Stimulated activated CD4-positive, alpha-beta T cell treated with anti-CD3 and anti-CD28 coated beads, Interleukin-12 subunit alpha, Interleukin-12 subunit beta, amount 100 ng/mL, for 4 hours (primary cell): Measurements from ENCODE around the gene TMEM8B.

Experiments
- DNase-seq: peaks from one replicate; pipeline ENCODE4 v3.0.0-alpha.2; 2020

Gene TMEM8B

GRCh38 chr9:35812025-35812602 lies 16.9 kb upstream of the TMEM8B start, which contains the start of gene SPAG8:
SPAG8 (minus strand) TSS chr9:35812262; CDS start chr9:35812147, 115 bp downstream.
- DNase-seq = peak; percentile 83

GRCh38 chr9:35813434-35814105 lies 15.5 kb upstream of the TMEM8B start:
- DNase-seq = no peak

GRCh38 chr9:35814106-35814840 lies 14.8 kb upstream of the TMEM8B start:
- DNase-seq = no peak

GRCh38 chr9:35814841-35815543 lies 14.0 kb upstream of the TMEM8B start, which contains the start of gene HINT2:
HINT2 (minus strand) TSS chr9:35815042; CDS start chr9:35814979, 63 bp downstream.
- peak; percentile 96 for DNase-seq

- no peak for DNase-seq
Observed at GRCh38 chr9:35816708-35817107, 12.3 kb upstream of the TMEM8B start.

GRCh38 chr9:35818341-35818740 lies 10.7 kb upstream of the TMEM8B start:
- no peak for DNase-seq

- no peak for DNase-seq
Observed at GRCh38 chr9:35820076-35820475, 9.0 kb upstream of the TMEM8B start.

GRCh38 chr9:35822926-35823325 lies 6.1 kb upstream of the TMEM8B start:
- DNase-seq = no peak

GRCh38 chr9:35826071-35826701 lies 2.8 kb upstream of the TMEM8B start:
- no peak for DNase-seq

GRCh38 chr9:35827486-35827885 lies 1.5 kb upstream of the TMEM8B start:
- DNase-seq = no peak

- DNase-seq = peak; percentile 16
Observed at GRCh38 chr9:35828716-35829083, 328 bp upstream of the TMEM8B start, which contains the start of gene FAM221B. FAM221B (minus strand) TSS chr9:35828732; CDS start chr9:35826161, 2,571 bp downstream.

GRCh38 chr9:35829764-35830096 lies 702 bp downstream of the TMEM8B start:
- no peak for DNase-seq

GRCh38 chr9:35831040-35831439 lies 2.0 kb downstream of the TMEM8B start:
- no peak for DNase-seq

GRCh38 chr9:35832814-35833213 lies 3.8 kb downstream of the TMEM8B start:
- DNase-seq = no peak

- DNase-seq = no peak
Observed at GRCh38 chr9:35834260-35835215, 5.5 kb downstream of the TMEM8B start.

- DNase-seq = no peak
Observed at GRCh38 chr9:35835216-35835632, 6.2 kb downstream of the TMEM8B start.

- DNase-seq = no peak
Observed at GRCh38 chr9:35835766-35836165, 6.7 kb downstream of the TMEM8B start.

GRCh38 chr9:35836595-35836994 lies 7.6 kb downstream of the TMEM8B start:
- DNase-seq = no peak

- no peak for DNase-seq
Observed at GRCh38 chr9:35839926-35840325, 10.9 kb downstream of the TMEM8B start.

- no peak for DNase-seq
Observed at GRCh38 chr9:35840881-35841644, 12.0 kb downstream of the TMEM8B start.

- DNase-seq = no peak
Observed at GRCh38 chr9:35841645-35841900, 12.5 kb downstream of the TMEM8B start.
